Measurements from ENCODE around the gene HIVEP3.

- TF ChIP-seq, protein P1, sequence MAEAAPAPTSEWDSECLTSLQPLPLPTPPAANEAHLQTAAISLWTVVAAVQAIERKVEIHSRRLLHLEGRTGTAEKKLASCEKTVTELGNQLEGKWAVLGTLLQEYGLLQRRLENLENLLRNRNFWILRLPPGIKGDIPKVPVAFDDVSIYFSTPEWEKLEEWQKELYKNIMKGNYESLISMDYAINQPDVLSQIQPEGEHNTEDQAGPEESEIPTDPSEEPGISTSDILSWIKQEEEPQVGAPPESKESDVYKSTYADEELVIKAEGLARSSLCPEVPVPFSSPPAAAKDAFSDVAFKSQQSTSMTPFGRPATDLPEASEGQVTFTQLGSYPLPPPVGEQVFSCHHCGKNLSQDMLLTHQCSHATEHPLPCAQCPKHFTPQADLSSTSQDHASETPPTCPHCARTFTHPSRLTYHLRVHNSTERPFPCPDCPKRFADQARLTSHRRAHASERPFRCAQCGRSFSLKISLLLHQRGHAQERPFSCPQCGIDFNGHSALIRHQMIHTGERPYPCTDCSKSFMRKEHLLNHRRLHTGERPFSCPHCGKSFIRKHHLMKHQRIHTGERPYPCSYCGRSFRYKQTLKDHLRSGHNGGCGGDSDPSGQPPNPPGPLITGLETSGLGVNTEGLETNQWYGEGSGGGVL (tag by site-specific recombination; IDR thresholded peaks at IDR 0.05), result no peak
- TF ChIP-seq SP2 (tag by site-specific recombination; IDR thresholded peaks at IDR 0.05) (0 out of 2 replicates have a peak, but pooled peaks have one; percentile 5), CTCF (tag by site-specific recombination; IDR thresholded peaks at IDR 0.05) (no peak)
Observed at GRCh38 chr1:41917835-41918449, 780 bp downstream of the HIVEP3 start.

Data from HEK293 (cell line).